PC-9 (cell line): ENCODE results near the gene TXNL4A. TPM values are rescaled to one million over a fixed set of nuclear protein-coding genes. Genes with fewer than 3 reads are reported as not detected.

Source experiments
- BruUV-seq: library from RNA; stranded (reverse); fragments of 400-500 nt; replicated peaks from 2 replicates; lab custom pipeline; 2021; lab: Mats Ljungman, UMichigan
- CTCF ChIA-PET: fragments of 300-600 bp; sonication (Branson Sonifier 250); formaldehyde crosslinking; loops from one replicate; lab custom pipeline; 2022; ENCODE audit warnings: antibody characterized with exemption; lab: Charles Lee
- POLR2A ChIA-PET: fragments of 300-600 bp; sonication (Branson Sonifier 250); formaldehyde crosslinking; loops from one replicate; lab custom pipeline; 2022; ENCODE audit warnings: antibody characterized with exemption; ENCODE audit not compliant: unreplicated experiment; lab: Charles Lee
- DNase-seq, 2 experiments: peaks; one replicate each; pipeline versions ENCODE4 v3.0.0 to v3.0.0-alpha.2; 2015 to 2022; ENCODE audit warnings: mixed read lengths in 1 of 2
- H2AFZ ChIP-seq: fragments of 200-600 bp; sonication (generic); 2 replicates; pipeline ENCODE4 v1.8.1; 2017; ENCODE audit warnings: antibody characterized with exemption
- H3F3A ChIP-seq: fragments of 200-600 bp; sonication (generic); 2 replicates; pipeline ENCODE4 v1.8.1; 2017; ENCODE audit warnings: antibody characterized with exemption, mild to moderate bottlenecking, low read depth; ENCODE audit not compliant: insufficient read depth
- H3K27ac ChIP-seq: fragments of 200-600 bp; sonication (generic); 2 replicates; pipeline ENCODE4 v1.6.1; 2016; ENCODE audit warnings: mixed run types
- H3K27me3 ChIP-seq: fragments of 200-600 bp; sonication (generic); 2 replicates; pipeline ENCODE4 v1.6.1; 2016; ENCODE audit warnings: low read depth, mixed run types; ENCODE audit not compliant: insufficient read depth
- H3K36me3 ChIP-seq: fragments of 200-600 bp; sonication (generic); 2 replicates; pipeline ENCODE4 v1.6.1; 2016; ENCODE audit warnings: low read depth, mixed run types
- H3K4me1 ChIP-seq: fragments of 200-600 bp; sonication (generic); replicated peaks from 2 replicates; pipeline ENCODE4 v1.6.1; 2016; ENCODE audit warnings: mixed run types; ENCODE audit not compliant: insufficient read depth
- H3K4me2 ChIP-seq: fragments of 200-600 bp; sonication (generic); 2 replicates; pipeline ENCODE4 v1.6.1; 2017; ENCODE audit warnings: mixed run types
- H3K4me3 ChIP-seq: fragments of 200-600 bp; sonication (generic); 2 replicates; pipeline ENCODE4 v1.6.1; 2016; ENCODE audit warnings: mixed run types
- H3K79me2 ChIP-seq: fragments of 200-600 bp; sonication (generic); 2 replicates; pipeline ENCODE4 v1.6.1; 2017; ENCODE audit warnings: low read depth, mixed run types
- H3K9me2 ChIP-seq: fragments of 200-600 bp; sonication (generic); 2 replicates; pipeline ENCODE4 v1.8.1; 2017; ENCODE audit warnings: mild to moderate bottlenecking; ENCODE audit not compliant: insufficient read depth
- H3K9me3 ChIP-seq: fragments of 200-600 bp; sonication (generic); 2 replicates; pipeline ENCODE4 v1.8.1; 2016; ENCODE audit warnings: low read depth; ENCODE audit not compliant: insufficient read depth
- H4K20me1 ChIP-seq: fragments of 200-600 bp; sonication (generic); 2 replicates; pipeline ENCODE4 v1.8.1; 2017; ENCODE audit not compliant: insufficient read depth
- EZH2 ChIP-seq: fragments of 200-600 bp; sonication (generic); IDR thresholded peaks from 2 replicates; pipeline ENCODE4 v1.8.0; 2017; ENCODE audit warnings: antibody characterized with exemption, low read depth
- intact Hi-C: fragments of 100-400 bp; cut with micrococcal nuclease; formaldehyde crosslinking; loops from one replicate; pipeline ENCODE4 v1.10.0; 2022; ENCODE audit not compliant: unreplicated experiment
- total RNA-seq: library from RNA; stranded (reverse); gene quantifications from 2 replicates; pipeline ENCODE4 v1.2.3, GENCODE V29; 2021
- TF ChIP-seq, protein P1 (sequence below): fragments of 200-600 bp; sonication (generic); conservative IDR thresholded peaks from 2 replicates; pipeline ENCODE4 v1.6.1; 2017; ENCODE audit warnings: mixed run types, antibody characterized with exemption, mild to moderate bottlenecking, moderate library complexity

The TXNL4A gene
- total RNA-seq, 1 experiment from 2014 or later, result 106 TPM

GRCh38 chr18:79985172-79985571, 3.2 kb downstream of the TXNL4A start:
- Histone ChIP-seq H3F3A (peaks cover 21% of the 10 kb centered on the region), H3K9me3 (no peaks in the 10 kb centered on the region), H3K9me2 (no peaks in the 10 kb centered on the region), H3K4me1 (peaks cover 27% of the 10 kb centered on the region), H3K79me2 (peaks cover 86% of the 10 kb centered on the region), H3K4me3 (no peak overlapping the region), H3K27ac (no peak overlapping the region), H3K36me3 (peaks cover 22% of the 10 kb centered on the region; the same call in 1 of the 2 replicates), H4K20me1 (peaks cover 77% of the 10 kb centered on the region), H3K27me3 (no peaks in the 10 kb centered on the region), H3K4me2 (no peak overlapping the region), H2AFZ (no peak overlapping the region)
- intact Hi-C loops, result no loop called here
- BruUV-seq, result no TSS peak
- no peak for DNase-seq
- TF ChIP-seq, protein P1, sequence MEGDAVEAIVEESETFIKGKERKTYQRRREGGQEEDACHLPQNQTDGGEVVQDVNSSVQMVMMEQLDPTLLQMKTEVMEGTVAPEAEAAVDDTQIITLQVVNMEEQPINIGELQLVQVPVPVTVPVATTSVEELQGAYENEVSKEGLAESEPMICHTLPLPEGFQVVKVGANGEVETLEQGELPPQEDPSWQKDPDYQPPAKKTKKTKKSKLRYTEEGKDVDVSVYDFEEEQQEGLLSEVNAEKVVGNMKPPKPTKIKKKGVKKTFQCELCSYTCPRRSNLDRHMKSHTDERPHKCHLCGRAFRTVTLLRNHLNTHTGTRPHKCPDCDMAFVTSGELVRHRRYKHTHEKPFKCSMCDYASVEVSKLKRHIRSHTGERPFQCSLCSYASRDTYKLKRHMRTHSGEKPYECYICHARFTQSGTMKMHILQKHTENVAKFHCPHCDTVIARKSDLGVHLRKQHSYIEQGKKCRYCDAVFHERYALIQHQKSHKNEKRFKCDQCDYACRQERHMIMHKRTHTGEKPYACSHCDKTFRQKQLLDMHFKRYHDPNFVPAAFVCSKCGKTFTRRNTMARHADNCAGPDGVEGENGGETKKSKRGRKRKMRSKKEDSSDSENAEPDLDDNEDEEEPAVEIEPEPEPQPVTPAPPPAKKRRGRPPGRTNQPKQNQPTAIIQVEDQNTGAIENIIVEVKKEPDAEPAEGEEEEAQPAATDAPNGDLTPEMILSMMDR, result no peak
- no peak for TF ChIP-seq EZH2
- CTCF ChIA-PET, result no interaction called here
- POLR2A ChIA-PET, result no interaction called here

DNA sequence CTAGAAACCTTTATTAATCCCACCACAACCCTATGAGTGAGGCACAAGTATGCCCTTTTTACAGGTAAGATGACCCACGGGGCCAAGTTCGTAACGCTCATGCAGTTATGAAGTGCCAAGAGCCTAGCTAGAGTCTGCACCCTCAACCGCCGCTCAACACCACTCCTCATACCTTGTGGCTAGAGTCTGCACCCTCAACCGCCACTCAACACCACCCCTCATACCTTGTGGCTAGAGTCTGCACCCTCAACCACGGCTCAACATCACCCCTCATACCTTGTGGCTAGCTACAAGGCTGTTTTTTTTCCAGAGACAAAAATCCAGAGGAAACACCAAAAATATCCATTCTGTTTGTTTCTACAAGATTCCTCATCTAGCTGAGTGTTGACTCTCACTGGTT, 4.6 kb downstream of the TXNL4A start:
- Histone ChIP-seq H2AFZ (no peak overlapping the region), H3K36me3 (peaks cover 31% of the 10 kb centered on the region; the same call in 1 of the 2 replicates), H3K4me2 (no peak overlapping the region), H4K20me1 (peaks cover 91% of the 10 kb centered on the region), H3K9me2 (no peaks in the 10 kb centered on the region), H3K27me3 (no peaks in the 10 kb centered on the region), H3K27ac (no peak overlapping the region), H3K79me2 (peaks cover 95% of the 10 kb centered on the region), H3F3A (peaks cover 7% of the 10 kb centered on the region; the same call in 1 of the 2 replicates), H3K4me3 (no peak overlapping the region), H3K9me3 (no peaks in the 10 kb centered on the region), H3K4me1 (peaks cover 17% of the 10 kb centered on the region)
- intact Hi-C loops, result no loop called here
- CTCF ChIA-PET, result no interaction called here
- no peak for DNase-seq
- POLR2A ChIA-PET, result no interaction called here
- no peak for TF ChIP-seq EZH2
- TF ChIP-seq, protein P1, result no peak
- BruUV-seq, result no TSS peak

GRCh38 chr18:79983253-79983652, 5.1 kb downstream of the TXNL4A start:
- 0 out of 2 replicates have a peak, but pooled peaks cover 4% of the 10 kb centered on the region for H3F3A ChIP-seq
- H3K4me3 ChIP-seq, result no peak overlapping the region
- no peaks in the 10 kb centered on the region for H3K9me2 ChIP-seq
- peaks cover 100% of the 10 kb centered on the region for H3K79me2 ChIP-seq
- peaks cover 17% of the 10 kb centered on the region for H3K4me1 ChIP-seq
- intact Hi-C loops, result no loop called here
- H4K20me1 ChIP-seq, result peaks cover 96% of the 10 kb centered on the region
- no peak for TF ChIP-seq EZH2
- TF ChIP-seq, protein P1, result no peak
- peaks cover 31% of the 10 kb centered on the region; the same call in 1 of the 2 replicates for H3K36me3 ChIP-seq
- no peak overlapping the region for H3K27ac ChIP-seq
- H3K27me3 ChIP-seq, result no peaks in the 10 kb centered on the region
- ChIA-PET CTCF (no interaction called here), POLR2A (no interaction called here)
- no peak overlapping the region for H2AFZ ChIP-seq
- BruUV-seq, result no TSS peak
- H3K9me3 ChIP-seq, result no peaks in the 10 kb centered on the region
- no peak for DNase-seq
- H3K4me2 ChIP-seq, result no peak overlapping the region
